ENCODE data around the gene CYFIP1. TPM values are rescaled to one million over a fixed set of nuclear protein-coding genes. Genes with fewer than 3 reads are reported as not detected.

The CYFIP1 gene
- total RNA-seq, 4 donors from 2014 or later, result 81.2 to 131 (median 114) TPM

DNA sequence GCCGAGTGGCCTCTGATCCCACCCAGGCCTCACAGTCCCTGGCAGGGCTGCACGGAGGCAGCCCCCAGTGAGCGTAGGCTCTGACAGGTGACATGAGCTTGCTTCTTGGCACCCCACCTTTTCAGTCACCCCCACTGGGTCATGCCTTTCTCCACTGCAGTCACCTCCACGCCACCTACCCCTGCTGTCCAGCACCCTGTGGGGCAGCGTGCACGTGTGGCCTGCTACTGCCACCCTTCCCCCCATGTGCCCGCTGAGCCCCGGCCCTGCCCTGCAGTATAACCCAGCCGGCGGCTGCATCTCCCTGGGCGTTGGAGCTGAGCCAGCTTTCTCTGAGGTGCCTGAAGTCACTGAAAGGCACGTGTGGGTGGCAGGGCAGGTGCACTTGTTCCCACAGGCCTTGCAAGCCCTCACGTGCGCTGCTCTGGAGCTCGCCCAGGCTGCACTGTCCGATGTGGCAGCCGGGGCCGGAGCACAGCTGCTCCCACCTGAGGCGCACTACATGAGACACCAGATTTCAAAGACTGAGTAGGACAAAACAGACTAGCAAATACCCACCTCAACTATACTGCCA lies 76.1 kb downstream of the CYFIP1 start:
- TF ChIP-seq, protein P1, sequence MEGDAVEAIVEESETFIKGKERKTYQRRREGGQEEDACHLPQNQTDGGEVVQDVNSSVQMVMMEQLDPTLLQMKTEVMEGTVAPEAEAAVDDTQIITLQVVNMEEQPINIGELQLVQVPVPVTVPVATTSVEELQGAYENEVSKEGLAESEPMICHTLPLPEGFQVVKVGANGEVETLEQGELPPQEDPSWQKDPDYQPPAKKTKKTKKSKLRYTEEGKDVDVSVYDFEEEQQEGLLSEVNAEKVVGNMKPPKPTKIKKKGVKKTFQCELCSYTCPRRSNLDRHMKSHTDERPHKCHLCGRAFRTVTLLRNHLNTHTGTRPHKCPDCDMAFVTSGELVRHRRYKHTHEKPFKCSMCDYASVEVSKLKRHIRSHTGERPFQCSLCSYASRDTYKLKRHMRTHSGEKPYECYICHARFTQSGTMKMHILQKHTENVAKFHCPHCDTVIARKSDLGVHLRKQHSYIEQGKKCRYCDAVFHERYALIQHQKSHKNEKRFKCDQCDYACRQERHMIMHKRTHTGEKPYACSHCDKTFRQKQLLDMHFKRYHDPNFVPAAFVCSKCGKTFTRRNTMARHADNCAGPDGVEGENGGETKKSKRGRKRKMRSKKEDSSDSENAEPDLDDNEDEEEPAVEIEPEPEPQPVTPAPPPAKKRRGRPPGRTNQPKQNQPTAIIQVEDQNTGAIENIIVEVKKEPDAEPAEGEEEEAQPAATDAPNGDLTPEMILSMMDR (IDR thresholded peaks at IDR 0.05; ENCODE audit: low read depth), result no peak

DNA sequence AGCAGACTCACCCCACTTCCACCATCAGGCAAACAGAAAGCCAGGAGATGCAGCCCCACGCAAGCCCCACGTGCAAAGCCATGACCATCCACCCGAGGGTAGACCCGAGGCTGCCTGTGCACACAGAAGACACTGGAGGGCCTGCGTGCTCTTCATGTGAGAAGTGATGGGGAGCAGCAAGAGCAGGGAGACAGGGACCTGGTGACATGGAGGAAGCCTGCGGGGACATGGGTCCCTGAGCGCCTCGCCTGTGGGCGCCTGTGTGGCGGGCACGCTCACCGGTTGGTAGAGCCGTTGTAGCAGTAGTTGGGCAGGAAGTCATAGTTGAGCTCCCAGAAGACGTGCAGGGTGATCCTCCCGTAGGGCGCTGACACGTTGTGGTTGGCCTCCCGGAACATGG lies 76.7 kb downstream of the CYFIP1 start:
- TF ChIP-seq, protein P1 (IDR thresholded peaks at IDR 0.05; ENCODE audit: low read depth), result no peak

DNA sequence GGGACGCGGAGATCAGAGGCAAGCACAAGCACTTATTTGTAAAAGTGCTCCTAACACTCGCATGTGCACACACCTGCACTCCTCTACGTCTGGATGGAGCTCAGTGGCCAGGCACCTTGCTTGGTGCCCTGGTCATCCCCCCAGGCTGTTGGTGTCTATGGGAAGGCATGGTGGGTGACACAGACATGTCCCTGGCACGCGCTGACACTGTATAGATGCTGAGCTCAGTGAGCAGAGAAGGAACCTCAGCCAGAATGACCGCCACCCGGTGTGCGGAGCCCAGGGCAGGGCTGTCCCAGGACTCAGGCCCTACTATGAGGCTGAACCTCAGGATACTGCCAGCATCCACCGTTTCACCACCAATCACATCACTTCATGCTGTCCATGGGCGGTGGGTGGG lies 77.2 kb downstream of the CYFIP1 start:
- TF ChIP-seq, protein P1 (IDR thresholded peaks at IDR 0.05; ENCODE audit: low read depth), result no peak

DNA sequence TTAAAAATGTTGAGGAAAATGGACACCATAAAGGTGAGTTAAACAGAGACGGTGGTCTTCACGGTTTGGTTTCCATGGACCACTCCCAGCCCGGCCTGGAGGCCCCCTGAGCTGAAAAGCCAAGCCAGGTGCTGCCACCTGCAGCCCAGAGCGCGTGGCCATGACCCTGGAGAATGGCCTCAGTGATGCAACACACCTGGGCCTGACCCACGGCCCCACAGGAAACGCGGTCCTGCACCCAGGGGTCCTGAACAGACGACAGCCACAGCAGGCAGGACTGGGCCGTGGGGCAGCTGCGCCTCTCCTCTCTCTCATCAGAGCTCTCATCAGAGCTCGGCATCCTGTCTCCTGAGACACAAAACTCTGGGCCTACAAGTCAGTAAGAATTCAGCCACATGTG lies 77.6 kb downstream of the CYFIP1 start:
- TF ChIP-seq, protein P1 (IDR thresholded peaks at IDR 0.05; ENCODE audit: low read depth), result no peak

DNA sequence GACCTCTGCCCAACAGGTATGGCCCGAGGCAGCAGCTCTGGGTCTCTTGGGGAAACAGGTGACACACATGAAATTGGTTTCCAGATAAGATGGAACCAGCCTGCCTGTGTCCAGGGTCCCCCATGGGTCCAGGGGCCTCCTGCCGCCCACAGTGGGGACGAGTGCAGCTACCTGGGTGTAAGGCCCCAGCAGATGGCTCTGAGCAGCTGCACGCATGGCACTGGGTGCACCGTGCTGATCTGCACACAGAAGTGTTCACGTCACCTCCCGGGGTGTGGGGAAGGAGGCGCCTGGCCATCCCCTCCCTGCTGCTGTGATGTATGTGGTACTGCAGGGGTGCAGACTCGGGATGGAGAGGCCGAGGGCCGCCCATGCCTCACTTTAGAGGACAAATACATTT lies 78.1 kb downstream of the CYFIP1 start:
- TF ChIP-seq, protein P1 (IDR thresholded peaks at IDR 0.05; ENCODE audit: low read depth), result no peak

DNA sequence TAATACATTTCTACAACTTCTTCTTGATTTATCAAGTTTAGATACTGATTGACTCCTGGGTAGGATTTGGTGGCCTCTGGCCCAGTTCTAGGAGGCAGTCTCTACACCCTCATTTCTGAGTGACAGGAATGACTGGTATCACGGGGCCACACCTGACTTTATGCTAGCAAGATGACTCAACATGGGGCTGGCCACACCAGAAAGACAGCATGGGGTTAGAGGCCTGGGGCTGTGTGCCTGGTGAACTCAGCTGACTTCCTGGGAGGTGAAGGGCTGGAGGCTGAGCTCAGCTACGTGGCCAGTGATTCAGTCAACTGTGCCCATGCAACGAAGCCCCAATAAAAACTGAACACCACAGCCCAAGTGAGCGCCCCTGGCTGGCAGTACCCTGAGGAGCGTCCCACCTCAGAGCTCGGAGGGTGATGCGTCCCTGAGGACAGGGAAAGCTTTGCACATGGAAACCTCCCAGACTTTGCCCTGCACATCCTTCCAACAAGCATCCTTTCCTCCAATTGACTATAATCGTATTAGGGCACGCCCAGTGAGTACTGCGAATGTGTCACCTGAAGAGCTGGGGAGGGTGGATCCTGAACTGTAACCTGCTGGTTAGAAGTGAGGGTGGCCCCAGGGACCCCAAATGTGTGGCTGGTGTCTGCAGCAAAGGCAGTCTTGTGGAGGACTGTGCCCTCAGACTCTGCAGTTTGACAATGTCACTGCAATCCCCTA lies 84.5 kb downstream of the CYFIP1 start:
- TF ChIP-seq, protein P1 (IDR thresholded peaks at IDR 0.05; ENCODE audit: low read depth), result no peak

DNA sequence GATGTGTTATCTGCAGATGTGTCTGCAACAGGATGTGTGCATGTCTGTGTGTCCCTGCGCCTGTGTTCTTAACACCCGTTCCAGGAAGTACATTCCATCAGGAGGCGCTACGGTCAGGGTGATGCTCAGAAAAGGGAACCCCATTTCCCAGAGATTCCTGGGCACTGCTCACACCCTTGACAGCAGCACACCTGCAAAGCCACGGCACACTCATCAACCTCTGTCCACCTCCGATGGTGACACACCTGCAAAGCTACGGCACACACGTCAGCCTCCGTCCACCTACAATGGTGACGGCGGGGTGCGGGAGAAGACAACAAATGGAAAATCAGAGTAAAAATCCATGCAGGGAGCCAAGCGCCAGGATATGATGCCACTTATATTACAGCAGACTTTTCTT lies 86.3 kb downstream of the CYFIP1 start:
- TF ChIP-seq, protein P1 (IDR thresholded peaks at IDR 0.05; ENCODE audit: low read depth), result no peak

All from subcutaneous adipose tissue (tissue), 4 donors.